CD4-positive, alpha-beta T cell treated with Interleukin-15 for 4 hours (primary cell): ENCODE data around the gene THAP4.

ENCODE experiments used
- DNase-seq: peaks from one replicate; pipeline ENCODE4 v3.0.0-alpha.2; 2020; ENCODE audit warnings: low spot score

The THAP4 gene, protein sequence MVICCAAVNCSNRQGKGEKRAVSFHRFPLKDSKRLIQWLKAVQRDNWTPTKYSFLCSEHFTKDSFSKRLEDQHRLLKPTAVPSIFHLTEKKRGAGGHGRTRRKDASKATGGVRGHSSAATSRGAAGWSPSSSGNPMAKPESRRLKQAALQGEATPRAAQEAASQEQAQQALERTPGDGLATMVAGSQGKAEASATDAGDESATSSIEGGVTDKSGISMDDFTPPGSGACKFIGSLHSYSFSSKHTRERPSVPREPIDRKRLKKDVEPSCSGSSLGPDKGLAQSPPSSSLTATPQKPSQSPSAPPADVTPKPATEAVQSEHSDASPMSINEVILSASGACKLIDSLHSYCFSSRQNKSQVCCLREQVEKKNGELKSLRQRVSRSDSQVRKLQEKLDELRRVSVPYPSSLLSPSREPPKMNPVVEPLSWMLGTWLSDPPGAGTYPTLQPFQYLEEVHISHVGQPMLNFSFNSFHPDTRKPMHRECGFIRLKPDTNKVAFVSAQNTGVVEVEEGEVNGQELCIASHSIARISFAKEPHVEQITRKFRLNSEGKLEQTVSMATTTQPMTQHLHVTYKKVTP

DNA sequence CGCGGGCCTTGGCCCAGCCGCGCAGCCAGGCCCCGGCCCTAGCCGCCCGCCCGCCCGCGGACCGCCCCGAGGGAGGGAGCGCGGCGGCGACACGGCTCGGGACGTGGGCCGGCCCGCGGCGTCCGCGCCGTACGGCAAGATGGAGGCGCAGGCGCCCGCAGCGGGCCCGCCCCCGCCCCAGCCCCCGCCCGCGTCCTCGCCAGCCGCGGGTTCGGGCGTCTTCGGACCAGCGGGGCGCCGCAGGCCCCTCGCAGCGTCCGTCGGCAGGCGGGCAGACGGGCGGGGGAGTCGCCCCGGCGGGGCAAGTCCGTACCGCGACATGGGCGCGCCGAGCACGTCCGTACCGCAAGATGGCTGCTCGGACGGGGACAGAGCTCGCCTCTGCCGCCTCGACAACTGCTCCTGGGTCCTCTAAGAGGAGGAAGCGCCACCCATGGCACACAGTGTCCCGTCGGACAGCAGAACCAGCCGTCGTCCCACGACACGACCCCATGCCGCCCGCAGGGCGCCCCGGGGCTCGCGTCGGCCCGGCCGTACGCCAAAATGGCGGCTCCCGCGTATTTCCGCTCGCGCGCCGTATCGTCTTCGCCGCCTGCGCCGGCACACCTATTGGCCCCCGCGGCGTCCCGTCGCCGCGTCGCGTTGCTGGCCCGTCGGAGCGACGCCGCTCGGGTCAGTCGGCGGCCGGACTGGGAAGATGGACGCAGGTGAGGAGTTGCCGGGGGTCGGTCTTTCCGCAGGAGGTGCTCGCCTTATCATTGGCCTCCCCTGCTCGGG lies at the start of gene THAP4, which contains the start of gene ATG4B:
TSS of gene THAP4 (minus strand) at position 141 of the 777 bp plus-strand sequence. CDS start 141 bp downstream, outside the sequence.
TSS of gene ATG4B (plus strand) at position 676 of the 777 bp plus-strand sequence. CDS start at position 698, 22 bp downstream.
- peak; percentile 63 for DNase-seq

DNA sequence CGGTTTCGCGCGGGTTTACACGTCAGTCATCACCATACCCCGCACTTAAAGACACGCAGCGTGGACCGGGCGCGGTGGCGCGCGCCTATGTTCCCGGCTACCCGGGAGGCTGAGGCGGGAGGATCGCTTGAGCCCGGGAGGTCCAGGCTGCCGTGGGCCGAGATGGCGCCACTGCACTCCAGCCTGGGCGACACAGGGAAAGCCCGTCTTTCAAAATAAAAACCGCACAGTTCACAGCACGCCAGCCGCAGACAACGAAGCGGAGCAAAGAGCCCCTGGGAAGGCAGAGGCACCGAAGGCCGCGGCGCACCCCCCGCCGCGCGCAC lies 49.3 kb upstream of the THAP4 start:
- DNase-seq: no peak

DNA sequence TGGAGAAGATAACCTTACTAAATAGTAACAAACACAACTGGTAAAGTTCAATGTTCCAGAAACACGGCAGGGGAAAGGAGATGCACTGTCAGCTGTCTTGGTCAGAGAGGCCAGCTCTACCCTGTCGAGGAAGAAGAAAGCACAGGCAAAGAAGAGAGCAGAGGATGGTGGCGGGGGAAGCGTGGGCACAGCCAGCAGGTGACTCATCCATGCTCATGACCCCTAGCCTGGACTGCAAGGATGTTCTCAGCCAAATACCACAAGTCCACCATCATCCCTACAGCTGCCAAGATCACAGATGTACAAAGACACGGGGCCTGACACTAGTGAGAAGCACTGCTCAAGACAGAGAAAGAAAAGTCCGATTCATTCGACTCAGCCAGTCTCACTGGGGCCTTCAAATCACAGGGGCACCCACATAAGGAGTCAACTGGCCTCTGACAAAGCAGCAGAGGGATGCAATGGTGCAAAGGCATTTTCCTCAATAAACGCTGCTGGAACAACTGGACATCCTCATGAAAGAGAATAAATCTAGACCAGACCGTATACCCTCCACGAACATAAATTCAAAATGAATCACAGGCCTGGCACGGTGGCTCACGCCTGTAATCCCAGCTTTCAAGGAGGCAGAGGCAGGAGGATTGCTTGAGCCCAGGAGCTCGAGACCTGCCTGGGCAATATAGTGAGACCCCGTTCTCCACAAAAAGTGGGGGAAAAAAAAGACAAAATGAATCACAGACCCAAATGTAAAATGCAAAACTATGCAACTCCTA lies 44.1 kb upstream of the THAP4 start:
- DNase-seq: no peak

DNA sequence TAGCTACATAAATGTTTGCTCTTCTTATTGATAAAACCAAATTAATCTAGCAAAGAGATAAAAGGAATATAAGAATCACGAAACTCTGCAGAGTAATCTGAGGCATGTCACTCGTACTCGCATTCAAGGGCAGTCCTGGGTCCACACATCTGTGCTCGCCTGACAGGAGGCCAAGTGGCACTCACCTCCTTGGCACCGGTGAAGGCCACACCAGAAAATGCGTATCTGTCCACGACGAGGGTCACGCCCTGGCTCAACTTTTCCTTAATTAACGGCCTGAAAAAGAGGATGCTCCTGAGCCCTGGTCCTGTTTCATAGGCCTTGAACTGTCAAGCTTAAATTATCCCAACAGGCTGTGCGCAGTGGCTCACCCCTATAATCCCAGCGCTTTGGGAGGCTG lies 43.1 kb upstream of the THAP4 start:
- DNase-seq: no peak

DNA sequence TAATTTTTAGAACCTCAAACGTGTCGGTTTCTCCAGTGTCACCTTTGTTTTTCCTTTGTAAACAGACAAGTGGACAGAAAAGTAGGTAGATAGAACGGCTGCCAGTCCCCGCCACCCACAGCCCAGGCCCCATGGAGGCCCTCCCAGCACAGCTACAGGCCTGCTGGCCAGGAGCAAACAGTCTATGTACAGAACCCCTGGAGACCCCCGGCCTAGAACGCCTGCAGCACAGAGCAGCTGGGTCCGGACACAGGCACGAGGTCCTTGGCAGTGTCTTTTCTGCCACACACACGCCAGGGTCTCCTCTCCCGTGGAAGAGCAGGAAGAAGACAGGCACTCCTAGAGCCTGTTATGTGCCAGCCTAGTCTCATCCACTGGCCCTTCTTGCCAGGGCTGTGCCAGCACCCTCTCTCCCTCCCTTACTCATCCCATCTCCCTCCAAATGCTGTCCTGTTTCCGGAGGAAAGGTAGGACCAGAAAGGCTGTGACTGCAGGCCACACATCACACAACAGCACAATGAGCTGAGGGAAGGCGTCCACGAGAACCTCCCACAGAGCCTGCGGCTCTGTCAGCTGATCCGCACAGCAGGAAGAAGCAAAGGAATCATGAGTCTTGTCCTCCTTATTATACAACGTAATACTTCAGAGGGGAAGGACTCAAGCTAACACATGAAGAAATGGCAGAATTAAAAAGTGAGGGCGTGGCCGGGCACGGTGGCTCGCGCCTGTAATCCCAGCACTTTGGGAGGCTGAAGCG lies 42.0 kb upstream of the THAP4 start:
- no peak for DNase-seq

DNA sequence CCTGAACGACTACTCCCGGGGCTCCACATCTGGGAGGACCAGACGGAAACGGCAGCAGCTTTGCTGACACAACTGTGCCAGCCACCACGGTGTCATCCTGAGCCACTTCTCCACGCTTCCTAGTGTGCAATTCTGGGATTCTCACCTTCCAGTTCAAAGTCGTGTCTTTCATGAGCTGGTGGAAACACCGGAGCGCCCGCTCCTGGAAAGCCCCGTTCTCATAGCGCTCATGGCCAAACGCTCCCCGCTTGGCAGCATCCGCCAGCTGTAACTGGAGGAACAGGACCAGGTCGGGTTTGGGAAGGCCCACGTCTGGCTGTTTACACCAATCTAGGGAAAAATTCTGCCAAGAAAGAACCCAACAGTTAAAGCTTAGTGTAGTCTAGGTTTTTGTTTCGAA lies 41.3 kb upstream of the THAP4 start:
- no peak for DNase-seq

DNA sequence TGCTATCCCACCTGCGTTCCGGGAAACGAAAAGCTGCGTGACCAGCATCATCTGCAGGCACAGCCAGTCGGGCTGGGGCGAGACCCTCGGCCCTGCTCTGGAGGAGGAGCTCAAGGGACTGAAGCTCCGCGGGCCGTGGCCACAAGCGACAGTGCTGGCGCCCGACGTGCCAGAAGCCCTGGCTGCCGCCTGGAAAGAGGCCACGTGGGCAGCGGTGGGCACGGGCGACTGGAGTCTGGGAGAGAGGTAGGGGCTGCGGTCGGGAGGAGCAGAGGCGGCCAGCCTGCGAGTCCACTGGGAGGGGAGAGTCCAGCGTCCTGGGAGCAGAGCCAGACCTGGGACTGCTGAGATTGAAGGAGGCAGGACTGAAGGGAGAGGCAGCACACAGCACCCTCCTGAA lies 40.4 kb upstream of the THAP4 start:
- no peak for DNase-seq

DNA sequence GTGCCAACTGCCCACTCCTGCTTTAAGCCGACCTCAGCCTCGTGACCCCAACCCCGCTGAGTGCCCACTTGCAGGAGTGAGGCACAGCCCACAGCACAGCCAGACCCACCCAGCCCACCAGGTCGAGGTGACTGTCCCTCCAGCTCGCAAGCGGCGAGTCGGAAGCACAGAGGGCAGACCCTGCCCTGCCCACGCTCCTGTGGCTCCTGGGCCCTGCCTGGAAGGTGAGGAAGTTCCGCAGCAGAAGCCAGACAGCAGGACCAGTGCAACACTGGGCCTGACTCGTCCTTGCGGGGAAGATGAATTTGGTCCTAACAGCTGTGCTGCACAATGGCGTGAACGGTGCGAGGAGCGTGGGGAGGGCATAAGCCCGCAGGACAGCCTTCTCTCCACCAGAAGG lies 39.7 kb upstream of the THAP4 start:
- DNase-seq: no peak

DNA sequence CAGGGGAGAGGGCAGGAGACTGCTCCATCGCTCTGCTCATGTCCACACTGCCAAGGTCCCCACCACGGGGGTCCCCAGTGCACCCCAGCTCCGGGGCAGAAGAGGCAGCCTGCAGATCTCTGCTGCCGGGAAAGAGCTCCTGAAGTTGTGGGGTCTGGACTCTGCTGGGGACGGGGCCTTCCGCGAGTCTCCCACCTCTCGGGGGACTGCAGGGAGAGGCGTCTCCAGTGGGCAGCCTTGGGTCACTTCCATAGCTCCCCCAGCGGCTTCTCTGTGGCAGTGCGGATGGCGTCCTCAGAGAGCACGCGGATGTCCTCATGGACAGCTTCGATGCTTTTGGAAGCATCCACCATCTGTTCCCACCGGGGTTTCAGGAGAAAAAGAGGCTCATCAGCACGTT lies 38.9 kb upstream of the THAP4 start:
- DNase-seq: no peak

DNA sequence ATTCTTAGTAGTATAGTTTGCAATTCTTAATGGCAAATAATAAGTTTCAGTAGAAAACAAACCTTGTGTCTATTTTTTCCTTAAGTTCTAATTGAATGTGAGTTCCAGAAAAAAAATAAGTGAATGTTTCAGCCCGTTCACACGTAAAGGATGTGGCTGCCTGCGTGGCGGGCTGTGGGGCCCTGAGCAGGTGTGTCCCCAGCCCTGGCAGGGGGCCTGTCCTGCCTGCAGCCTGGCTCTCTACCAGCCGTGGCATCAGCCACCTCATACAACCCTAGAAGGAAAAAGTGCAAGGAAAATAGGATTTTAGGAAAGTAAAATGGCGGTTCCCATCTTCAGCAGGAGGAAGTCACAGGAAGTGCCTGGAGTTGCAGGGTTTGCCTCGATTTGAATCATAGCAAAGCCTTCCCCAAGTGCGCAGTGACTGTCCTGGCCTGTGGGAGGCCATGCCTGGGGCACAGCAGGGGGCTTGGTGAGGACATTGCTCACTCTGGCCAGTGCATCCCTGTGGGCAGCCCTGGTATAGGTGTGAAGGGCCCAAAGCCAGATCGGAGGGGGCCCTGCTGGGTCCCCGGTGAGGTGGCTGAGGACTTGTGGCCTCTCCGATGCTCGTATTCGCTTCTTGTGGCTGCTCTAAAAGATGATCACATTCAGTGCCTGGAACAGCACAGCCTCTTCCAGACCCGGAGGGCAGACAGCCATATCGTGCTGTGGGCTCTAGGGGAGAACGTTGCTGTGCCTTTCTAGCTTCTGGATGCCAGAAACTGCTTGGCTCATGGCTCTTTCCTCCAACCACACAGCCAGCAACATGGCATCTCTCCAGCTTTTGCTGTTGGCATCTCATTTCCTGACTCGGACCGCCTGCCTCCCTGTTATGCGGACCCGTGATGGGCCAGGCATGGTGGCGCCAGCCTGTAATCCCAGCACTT lies 37.1 kb upstream of the THAP4 start:
- DNase-seq: no peak

DNA sequence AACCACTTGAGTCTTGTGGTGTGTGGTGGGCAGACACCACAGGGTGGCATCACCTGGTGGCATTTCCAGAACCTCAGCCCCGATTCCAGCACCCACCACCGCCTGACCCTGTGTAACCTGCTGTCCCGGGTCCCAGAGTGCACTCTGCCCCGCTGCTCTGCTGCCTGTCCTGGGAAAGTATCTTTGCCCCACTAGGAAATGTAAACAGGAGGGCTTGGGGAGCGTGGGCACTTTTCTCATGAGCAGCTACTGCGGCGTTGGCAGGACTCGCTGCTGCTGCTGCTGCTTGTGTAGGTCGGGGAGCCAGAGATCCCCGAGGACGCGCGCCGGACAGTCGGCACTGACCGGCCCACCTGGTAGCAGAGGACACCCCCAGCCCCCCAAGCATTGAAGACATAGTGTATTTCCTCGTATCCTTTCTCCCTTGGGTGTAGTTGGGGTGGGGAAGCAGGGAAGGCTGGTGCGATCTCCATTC lies 36.3 kb upstream of the THAP4 start:
- no peak for DNase-seq

DNA sequence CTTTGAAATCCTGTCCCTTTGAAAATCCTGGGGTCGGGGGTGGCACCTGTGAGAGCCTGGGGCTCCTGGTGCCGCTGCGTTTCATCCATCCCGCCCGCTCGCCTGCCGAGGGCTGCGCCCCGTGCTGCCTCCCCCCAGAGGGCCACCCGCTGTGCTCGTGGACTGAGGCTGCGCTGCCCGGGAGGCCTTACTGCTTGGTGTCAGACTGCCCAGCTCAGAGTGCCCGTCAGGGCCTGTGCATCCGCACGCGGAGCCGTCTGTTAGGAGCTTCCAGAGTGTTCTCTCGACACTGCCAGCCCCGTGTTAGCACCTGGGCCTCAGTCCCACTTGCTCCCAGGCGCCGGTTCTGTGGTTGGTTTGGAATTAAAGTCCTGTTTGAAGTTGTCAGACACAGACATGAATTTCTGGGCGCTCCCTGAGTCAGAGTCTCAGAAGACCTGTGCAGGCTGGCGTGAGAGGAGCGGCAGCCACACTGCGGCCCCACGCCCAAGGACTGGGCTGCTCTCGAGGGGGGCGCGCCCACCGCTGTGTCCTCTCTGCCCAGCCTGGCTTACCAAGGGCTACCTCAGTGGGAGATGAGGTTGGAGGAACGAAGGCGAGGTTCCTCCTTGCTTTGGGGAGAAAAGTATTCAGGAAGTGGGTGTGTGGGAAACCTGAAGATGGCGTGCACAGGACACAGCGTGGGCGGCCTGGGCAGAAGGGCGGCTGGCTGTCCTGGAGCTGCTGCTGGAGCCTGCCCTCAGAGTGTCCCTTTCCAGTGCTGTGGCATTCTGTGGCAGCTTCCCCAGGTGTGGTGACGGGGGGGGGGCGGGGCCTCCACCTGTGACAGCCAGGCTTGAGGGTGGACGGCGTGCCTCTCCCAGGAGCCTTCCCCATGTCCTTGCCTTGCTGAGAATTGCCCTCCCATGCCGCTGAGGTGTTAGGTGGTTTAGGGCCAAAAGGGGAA lies 35.6 kb upstream of the THAP4 start:
- no peak for DNase-seq

DNA sequence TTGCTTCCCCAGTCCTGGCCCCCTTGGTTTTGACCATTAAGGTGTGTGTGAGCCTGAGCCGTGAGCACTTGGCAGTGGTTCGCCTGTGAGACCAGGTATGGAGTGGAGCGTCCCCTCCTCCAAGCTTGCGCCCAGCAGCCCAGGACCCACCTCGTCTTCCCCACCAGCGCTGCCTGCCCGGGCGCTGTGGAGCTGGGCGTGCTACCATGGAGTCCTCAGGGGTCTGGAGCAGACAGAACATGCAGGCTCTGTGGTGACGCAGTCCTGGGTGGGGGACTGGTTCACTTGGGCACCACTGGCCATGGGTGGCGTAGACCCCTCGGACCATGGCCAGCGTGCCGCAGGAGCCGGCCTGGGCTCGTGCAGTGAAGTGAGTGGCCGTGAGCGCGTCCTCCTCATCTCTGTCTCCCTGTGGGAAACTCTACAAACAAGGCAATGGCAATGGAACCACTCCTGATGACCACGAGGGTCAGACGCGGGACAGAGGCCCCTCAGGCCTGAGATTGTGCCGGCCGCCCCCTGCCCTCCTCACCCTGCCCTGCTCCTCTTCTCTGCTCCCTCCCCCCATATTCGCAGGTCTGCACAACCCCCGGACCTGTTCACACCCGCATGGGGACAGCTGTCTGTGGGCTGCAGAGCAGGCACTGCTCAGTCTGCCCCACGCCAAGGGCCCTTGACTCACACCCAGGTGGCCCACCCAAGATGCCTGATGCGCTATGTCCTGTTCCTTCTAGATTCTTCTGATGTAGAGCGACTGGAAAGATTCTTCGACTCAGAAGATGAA lies 34.7 kb upstream of the THAP4 start:
- DNase-seq: no peak

DNA sequence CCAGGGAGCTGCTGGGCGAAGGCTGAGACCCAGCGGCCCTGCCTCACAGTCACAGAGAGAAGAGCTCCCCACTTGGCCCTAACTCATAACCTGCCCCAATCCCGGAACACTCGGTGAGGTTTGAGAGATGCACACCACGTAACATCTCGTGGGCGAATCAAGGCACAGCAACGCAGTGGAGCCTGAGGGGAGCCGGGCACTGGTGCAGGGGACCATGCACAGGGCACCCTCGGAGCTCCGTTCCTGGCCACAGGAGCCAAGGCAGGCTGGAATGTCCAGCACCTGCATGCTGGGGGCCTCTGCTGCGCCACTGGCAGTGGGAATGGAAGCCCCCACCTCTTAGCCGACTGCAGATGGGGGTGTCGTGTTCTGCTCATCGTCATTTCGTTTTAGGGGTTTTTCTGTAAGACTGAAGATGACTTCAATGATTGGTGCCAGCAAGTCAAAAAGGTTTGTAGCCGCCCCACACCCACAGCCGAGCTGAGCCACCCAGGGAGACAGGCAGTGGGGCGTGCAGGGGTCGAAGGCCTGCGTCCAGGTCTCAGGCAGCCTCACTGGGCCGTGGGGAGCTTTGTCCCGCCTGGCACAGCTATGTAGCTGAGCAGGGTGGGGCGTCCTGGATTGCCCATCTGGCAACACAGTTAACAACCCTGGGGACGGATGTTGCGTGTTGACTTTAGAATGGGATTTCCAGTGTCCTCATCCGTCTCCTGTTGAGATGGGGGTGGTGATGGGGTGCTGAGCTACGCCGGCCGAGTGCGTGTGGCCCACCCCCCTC lies 33.6 kb upstream of the THAP4 start:
- DNase-seq: no peak

DNA sequence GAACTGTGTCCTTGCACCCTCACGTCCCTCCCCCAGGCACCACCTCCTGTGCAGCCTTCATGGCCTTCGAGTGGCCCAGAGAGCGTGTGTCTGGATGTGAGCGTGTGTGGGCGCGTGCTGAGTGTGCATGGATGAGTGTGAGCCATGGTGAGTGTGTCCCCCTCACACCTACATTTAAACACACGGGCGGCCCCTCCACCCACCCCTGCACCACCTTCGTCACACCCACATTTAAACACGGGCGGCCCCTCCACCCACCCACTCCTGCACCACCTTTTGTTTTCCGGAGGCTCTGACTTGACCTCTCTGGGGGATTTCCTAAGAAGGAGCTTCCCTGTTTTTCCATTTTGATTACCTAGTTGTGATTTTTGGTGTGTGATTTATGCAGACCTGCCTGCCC lies 31.9 kb upstream of the THAP4 start:
- DNase-seq: no peak

DNA sequence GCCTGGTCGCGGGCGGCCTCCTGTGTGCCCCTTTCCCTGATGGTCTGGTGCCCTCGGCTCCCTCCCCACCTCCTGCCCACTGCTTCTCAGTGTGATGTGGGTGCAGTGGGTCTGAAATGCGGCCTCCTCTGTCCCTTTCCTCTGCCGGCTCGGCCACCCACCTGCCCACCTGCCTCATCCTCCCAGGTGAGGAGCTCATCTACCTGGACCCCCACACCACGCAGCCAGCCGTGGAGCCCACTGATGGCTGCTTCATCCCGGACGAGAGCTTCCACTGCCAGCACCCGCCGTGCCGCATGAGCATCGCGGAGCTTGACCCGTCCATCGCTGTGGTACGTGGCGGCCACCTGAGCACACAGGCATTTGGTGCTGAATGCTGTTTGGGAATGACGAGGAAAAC lies 31.4 kb upstream of the THAP4 start:
- DNase-seq: no peak

DNA sequence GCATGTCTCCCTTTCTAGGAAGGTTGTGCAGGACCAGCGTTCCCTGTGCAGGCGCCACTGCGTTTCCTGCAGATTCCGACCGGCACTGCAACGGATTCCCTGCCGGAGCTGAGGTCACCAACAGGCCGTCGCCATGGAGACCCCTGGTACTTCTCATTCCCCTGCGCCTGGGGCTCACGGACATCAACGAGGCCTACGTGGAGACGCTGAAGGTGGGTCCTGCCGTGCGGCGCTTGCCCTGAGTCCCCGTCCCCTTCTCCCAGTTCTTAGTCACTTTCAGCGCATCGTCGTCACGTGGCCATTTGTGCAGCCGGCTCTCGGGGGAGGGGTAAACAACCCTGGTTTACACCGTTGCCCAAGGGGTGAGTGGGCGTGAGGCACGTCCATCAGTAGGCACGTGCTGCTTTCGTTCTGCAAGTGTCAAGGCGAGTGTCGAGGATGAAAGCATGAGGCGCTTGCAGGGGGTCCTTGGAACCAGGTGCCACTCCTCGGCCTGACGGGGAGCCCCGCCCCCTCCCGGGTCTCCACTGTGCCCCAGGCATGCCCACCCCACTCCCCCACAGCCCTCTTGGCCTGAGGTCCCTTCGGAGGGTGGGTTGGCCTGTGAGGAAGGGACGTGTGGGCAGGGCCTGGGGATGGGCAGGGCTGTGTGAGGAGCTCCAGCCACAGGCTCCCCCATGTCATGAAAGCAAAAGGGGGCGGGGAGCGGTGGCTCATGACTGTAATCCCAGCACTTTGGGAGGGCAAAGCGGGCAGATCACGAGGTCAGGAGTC lies 29.9 kb upstream of the THAP4 start:
- DNase-seq: no peak
